GM20000 (cell line): Measurements from ENCODE around the gene ICOS.
"Not testable (repeated sequence)": the region's sequence is repeated elsewhere in the genome, so short reads cannot be mapped to it uniquely, and the experiment has no call there.

ENCODE experiments used
- DNase-seq: peaks from one replicate; pipeline ENCODE4 v3.0.0; 2012; ENCODE audit warnings: low spot score
- TF ChIP-seq, protein P1 (sequence below): IDR thresholded peaks from 2 replicates; pipeline ENCODE4 v1.5.1; 2012; ENCODE audit warnings: mild to moderate bottlenecking, control low read depth; ENCODE audit errors: extremely low read depth, missing control alignments

ICOS gene

GRCh38 chr2:203934711-203935438 is 1.7 kb upstream of the ICOS start:
- TF ChIP-seq, protein P1, sequence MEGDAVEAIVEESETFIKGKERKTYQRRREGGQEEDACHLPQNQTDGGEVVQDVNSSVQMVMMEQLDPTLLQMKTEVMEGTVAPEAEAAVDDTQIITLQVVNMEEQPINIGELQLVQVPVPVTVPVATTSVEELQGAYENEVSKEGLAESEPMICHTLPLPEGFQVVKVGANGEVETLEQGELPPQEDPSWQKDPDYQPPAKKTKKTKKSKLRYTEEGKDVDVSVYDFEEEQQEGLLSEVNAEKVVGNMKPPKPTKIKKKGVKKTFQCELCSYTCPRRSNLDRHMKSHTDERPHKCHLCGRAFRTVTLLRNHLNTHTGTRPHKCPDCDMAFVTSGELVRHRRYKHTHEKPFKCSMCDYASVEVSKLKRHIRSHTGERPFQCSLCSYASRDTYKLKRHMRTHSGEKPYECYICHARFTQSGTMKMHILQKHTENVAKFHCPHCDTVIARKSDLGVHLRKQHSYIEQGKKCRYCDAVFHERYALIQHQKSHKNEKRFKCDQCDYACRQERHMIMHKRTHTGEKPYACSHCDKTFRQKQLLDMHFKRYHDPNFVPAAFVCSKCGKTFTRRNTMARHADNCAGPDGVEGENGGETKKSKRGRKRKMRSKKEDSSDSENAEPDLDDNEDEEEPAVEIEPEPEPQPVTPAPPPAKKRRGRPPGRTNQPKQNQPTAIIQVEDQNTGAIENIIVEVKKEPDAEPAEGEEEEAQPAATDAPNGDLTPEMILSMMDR, result no peak
- DNase-seq, result no peak

- DNase-seq, result no peak
- TF ChIP-seq, protein P1, result no peak
These were observed 995 bp upstream of the ICOS start for GRCh38 chr2:203935568-203935967.

DNA sequence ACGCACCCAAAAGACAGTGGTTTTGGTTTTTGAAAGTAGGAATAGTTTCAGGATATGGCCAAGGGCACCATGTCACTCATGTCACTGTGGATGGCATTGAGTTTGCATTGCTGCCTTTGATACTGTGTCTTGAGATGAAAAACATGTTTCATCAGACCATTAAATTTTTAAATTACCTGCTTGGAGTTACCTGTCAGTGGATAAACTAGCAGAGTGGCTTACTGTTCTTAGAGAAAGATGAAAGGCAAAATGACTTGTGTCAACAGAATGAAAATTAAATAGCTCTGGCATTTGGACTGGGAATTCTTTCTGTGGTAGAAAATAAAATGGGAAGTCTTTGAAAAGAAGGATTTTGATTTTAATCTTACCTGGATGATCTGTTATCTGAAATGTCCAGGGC is 386 bp downstream of the ICOS start:
- TF ChIP-seq, protein P1, result no peak
- no peak for DNase-seq

DNA sequence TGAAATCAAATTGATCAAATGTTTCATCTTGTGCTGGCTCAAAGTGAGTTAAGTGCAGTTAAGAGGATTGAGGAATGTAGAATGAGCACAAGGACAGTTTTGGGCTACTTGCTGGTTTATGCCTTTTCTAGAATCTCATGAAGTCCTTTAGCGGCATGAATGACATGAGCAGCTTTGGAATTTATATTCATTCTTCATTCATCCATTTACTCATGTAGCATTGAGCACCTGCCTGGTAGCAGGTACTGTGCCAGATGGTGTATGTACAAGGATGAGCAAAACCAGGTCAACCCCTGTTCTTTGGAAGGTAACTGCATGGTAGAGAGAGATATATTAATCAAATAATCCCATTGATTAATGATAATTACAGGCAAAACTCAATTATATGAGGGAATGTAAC is 1.2 kb downstream of the ICOS start:
- TF ChIP-seq, protein P1, result no peak
- DNase-seq, result no peak

- DNase-seq, result no peak
- TF ChIP-seq, protein P1, result no peak
These were observed 3.5 kb downstream of the ICOS start for GRCh38 chr2:203940039-203940438.

DNA sequence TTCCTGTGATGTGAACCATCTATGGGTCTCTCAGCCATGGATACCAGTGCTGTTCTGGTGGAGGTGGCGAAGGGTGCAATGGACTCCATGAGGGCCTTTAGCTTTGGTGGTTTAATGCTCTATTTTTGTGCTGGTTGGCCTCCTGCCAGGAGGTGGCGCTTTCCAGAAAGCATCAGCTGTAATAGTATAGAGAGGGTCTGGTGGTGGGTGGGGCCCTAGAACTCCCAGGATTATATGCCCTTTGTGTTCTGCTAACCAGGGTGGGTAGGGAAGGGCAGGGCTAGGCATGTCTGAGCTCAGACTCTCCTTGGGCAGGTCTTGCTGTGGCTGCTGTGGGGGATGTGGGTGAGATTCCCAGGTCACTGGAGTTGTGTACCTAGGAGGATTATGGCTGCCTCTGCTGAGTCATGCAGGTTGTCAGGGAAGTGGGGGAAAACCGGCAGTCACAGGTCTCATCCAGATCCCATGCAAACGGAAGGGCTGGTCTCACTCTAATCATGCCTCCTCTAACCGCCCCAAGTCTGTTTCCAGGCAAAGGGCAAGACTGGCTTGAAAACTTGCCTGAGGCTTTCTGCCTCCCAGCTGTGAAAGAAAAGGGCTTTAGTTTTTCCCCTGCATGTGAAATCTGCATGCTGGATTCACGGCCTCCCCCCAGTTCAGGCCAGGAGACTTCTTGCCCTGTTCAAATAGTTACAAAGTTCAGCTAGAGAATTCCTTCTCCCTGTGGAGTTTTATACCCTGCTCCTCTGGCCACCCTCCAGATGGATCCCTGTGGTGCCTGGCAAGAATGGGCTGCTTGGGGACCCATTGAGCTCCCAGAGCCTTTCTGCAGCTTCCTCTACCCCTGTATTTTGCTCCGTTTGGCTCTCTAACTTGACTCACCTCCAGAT is 7.2 kb downstream of the ICOS start:
- DNase-seq, result not testable (repeated sequence)

GRCh38 chr2:203948733-203949132 is 12.2 kb downstream of the ICOS start:
- peak; percentile 29 for DNase-seq
- TF ChIP-seq, protein P1, result no peak
